Iris pigment epithelial cell (primary cell): ENCODE measurements around the gene GORASP2.

Experiments
- DNase-seq: peaks from one replicate; pipeline ENCODE4 v3.0.0-alpha.2; 2011; ENCODE audit warnings: low read depth

GORASP2 gene

DNA sequence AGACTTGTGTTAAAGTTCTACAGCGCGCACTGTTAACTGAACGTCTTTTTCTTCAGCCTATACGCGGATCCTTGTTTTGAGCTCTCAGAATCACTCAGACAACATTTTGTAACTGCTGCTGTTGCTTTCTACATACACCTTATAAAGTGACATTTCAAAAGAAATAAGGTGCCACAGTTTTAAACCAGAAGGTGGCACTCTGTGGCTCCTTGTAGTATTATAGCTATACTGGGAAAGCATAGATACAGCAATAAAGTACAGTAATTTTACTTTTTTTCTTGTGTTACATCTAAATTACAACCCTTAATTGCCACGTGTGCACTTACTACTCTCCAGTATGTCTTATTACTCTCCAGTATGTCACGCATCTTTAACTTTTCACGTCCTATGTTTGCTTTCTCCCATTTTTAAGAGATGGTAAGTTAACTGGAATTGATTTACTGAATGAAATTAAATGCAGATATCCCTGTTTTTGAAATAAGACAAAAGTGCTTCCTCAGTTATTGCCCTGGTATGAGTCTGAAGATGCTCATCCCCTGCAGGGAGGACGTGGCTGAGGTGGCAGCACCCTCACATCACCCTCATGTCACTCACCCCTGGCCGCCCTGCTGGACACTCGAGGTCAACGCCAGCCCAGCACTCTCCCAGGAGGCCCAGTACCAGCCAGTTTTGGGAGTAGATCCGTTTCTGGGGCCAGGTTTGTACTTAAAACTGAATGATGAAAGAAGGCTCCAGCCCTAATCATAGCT is 37.8 kb downstream of the GORASP2 start:
- no peak for DNase-seq

DNA sequence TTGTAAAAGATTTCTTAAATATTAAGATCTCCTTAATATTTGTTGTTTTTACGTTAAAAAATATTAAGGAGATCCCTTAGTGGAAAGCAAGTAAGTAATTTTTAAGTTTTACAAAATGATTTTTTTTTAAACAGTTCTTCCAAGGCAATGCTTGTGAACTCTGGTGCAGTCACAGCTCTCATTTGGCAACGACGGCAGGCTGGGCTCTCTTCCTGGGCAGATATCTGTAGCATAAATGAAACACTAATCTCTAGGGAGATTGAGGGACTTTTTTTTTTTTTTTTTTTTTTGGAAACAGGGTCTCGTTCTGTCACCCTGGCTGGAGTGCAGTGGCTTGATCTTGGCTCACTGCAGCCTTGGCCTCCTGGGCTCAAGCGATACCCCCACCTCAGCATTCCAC is 38.5 kb downstream of the GORASP2 start:
- no peak for DNase-seq

DNA sequence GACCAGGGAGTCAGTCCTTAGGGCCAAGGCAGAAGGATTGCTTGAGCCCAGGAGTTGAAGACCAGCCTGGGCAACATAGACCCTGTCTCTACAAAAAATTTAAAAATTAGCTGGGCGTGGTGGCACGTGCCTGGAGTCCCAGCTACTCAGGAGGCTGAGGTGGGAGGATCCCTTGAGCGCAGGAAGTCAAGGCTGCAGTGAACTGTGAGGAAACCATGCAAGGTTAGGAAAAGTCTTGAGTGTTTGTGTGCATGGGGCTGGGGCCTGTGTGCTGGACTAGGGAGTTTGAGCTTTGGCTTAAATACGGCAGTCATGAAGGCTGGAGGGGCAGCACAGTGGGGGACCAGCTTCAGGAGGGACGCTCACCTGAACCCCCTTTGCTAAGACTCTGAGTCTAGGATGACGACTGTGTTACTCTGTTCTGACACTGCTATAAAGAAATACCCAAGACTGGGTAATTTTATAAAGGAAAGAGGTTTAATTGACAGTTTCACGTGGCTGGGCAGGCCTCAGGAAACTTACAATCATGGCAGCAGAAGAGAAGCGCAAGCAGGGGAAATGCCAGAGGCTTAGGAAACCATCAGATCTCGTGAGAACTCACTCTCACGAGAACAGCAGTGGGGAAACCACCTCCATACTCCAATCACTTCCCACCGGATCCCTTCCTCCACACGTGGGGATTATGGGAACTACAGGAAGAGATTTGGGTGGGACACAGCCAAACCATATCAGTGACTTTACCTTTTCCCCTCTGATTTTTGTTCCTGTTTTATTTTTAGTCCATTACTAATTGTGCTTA is 39.4 kb downstream of the GORASP2 start:
- DNase-seq = no peak

DNA sequence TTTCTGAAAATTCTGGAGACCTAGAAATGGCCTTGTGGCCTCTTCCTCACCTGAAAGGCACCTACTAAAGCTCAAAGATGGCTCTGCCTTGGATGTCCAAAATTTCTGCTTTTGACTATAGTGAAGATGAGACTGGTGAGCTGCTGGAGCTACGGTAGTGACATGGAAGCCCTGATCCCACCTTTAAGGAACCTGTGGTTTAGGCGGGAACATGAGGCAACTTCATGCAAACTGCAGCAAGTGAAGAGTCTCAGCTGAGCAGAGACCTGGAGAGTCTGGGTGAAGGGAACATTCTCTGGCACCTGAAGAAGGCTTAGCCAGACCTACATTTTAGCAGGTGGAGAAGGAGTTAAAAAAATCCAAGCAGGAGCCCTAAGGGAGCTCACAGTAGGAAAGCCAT is 40.0 kb downstream of the GORASP2 start:
- DNase-seq = no peak

DNA sequence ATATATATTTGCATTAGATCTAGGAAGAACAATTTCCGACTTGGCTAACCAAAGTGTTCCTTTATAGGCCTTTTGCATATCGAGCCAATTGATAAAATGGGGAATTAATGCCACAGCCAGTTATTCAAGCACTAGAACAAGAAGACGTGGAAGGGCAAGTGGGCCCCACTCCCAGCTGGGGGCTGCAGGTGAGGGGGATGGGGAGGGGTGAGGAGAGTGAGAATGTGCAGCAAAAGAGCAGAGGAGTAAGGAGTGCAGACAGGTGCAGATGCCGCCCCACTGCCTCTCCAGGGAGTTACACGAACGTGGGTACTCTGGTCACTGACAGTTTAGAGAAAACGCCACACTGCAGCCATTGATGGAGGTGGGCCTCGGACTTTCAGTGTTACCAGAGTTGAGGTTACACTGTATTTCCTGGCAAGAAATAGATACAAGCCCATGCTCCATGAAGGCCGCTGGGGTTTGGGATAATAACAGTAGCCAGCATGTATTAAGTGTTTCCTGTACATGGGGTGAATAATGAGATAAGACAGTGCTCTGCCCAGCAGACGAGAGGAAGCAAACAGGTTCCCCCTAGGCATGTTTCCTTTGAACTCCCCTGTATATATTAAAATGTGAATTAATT is 40.9 kb downstream of the GORASP2 start:
- DNase-seq = no peak

DNA sequence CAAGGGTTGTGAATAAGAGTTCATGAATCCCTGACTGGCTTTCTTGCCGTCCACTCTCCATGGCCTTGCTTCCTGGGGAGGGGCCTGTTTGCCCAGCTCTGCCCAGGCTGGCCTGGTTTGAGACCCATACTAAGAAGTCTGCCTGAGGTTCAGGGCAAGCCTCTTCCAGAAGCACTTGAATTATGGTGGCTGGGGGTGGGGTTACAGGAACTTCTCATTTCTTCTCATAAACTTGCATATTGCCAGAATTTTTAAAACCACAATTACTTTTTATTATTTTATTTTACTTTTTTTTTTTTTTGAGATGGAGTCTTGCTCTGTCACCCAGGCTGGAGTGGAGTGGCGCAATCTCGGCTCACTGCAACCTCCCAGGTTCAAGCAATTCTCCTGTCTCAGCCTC is 42.0 kb downstream of the GORASP2 start:
- DNase-seq = no peak

DNA sequence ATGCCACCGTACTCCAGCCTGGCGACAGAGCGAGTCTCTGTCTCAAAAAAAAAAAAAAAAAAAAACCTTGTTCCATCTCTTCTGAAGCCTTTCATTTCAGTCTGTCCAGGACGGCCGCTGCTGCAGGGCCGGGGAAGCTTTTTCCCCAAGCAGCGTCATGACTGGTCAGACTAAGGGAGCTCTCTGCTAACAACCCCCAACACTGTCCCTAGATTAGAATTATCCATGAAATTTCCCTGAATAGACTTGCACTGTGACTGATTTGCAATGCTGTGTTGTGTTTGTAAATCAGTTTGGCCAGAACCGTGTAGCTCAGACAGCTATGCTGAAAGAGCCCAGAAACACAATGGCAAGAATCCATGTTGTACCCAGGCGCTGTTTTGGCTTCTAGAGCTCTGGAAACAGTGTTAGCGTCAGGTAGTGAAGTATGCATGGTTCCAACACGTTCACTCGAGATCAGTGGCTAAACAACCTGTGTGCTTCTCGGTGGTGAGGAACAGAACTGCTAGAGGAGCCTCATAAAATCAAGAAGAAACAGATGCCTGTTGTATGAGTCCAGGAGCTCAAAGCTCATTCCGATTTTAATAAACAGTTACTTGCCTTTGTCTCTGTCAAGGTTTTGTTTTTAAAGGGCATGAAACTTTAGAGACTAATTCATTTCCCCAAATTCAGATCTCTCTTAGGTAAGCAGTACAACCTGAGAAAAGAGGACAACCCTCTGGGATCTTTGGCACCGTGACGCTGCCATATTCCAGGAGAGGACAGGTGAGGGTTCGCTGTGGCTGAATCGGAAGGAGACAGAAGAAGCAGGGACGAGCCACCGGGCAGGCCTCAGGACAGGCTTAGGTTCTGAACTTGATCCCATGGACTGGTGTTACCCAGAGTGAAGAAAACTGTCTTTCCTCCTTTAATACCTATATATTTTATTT is 43.5 kb downstream of the GORASP2 start:
- no peak for DNase-seq

DNA sequence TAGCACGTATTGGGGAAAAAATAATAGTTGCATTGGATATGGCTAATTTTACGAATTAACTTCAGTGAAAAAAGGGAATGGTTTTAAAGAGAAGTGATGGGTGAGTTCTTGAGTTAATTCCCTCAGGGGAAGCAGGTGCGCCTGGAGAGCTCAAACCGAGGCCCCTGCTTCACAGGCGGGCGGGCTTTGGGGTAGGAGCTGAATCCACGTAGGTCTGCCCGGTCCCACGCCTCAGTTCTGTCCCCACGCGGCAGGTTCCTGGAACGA is 44.1 kb downstream of the GORASP2 start:
- no peak for DNase-seq

DNA sequence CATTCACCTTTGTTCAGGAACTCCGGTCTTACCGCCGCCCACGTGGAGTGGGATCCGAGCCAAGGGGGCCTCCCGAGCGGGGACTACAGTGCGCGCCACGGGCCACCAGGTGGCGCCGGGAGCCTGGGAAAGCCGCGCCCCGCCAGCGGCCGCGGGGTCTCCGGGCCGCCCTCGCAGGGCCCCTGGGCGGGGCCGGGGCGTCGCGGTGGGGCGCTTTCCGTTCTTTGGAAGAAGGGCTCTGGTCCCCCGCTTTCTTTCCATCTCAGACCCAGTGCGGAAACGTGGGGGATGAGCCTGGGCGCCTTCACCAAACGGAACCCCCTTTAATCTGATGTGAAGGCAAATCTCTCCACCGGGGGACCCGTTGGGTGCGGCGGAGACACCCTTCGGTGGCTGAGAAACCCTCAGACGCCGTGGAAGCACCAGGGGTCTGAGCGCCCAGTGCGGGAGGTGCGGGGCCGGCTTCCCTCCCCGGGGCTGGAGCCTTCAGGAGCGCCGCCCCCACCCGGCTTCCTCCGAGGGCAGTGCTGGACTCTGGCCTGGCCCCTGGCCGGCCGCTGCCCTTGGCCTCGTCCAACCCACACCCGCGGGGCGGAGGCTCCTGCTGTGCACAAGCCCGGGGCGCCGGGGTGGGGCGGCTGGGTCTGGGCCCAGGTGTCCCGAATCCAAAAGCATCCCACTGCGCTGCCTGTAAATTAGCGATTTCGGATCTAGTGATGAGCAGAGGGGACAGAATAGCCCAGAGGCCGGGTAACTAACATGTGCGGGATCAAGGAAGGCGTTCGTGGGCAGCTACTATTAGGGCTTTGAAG is 44.6 kb downstream of the GORASP2 start:
- peak; percentile 69 for DNase-seq

DNA sequence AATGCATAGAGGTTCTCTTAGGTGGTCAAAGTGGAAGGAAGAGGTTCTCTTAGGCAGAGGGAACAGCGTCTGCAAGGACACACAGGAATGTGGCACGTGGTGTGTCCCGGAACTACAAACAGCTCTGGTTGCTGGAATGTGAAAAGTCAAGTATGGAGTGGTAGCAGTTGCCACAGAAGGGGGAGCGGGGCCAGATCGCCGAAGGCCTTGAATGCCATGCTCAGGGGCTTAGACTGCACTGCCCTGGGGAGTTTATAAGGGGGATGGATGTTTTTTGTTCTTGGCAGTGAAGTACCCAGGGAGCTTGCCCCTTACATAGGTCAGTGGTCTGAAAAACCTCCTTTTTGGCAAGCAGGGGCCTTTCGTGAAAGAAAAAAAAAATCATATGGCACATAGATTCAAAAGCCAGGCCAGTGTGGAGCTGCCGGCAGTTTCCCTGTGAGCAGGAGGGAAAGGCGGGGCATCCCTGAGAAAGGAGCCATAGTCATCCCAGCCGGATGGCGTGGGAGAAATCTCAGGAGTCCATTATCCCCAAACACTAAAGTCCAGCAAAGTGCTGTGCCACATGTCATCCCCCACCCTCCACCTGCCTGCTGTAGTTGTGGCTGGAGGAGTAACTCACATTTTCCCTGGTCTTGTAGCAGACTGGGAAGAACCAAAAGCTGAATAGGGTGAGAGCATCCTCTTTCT is 45.4 kb downstream of the GORASP2 start:
- no peak for DNase-seq

DNA sequence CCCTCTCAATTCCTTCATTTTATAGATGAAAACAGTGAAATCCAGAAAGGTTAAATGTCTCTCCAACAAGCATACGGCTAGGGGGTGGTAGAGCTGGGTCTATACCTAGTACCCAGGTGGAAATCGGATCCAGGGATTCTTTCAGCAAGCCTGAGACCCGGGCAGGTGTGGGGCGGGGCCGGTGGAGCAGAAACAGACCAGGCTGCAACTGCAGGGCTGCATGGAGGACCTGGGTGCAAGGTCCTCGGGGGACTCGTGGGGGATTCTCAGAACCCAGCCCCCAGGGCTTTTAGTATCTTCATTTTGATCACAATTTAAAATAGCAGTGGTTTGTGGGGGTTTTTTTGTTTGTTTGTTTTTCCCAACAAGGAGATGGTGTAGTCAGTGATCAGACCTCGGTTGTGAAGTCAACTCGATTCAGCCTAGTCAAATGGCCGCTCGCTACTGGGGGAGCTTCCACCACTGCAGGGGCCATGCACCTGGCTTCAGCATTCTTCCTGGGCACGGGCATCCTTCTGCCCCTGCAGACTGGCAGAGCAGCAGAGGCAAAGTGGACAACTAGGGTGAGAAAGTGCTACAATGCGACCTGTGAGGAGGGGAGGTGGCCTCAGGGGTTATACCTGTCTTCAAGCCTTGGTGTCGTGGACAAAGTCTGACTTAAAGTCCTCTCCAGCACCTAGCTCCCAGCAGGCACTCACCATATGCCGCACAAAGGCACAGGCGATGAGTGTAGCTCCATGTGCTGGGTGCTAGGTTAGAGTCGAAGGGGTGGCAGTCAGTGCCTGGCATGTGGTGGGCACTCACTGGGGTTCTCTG is 46.3 kb downstream of the GORASP2 start:
- no peak for DNase-seq

DNA sequence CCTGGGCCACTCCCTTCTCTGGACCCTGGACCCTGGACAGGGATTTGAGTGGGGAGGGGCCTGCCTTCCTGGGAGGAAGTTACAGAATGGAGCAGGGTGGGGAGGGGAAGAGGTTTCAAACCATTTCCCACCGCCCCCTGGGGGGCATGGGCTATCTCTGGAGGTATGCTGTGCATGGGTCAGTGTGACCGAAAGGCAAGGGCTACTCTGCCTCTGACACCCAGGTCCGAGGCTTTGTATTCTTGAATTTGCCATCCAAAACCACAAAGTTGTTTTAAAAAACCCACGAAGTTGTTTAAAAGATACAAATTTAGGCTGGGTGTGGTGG is 46.9 kb downstream of the GORASP2 start:
- DNase-seq = no peak

DNA sequence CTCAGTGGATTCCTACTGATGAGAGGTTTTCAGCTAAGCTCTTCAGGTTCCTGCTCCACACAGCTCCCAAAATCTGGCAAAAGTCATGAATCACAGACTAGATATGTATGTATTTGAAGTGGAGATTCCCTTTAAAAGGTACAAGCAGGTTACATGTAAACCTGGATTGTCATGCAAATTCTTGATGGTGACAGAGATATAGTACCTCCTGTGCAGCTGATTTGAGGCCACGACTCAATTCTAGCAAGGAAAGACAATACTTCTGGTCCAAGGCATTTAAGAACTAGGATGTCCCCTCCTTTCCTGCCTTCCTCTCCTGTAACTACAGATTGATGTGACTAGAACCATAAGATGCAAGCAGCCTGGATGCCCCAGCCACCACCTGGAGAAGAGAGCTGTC is 55.0 kb downstream of the GORASP2 start:
- DNase-seq = no peak

DNA sequence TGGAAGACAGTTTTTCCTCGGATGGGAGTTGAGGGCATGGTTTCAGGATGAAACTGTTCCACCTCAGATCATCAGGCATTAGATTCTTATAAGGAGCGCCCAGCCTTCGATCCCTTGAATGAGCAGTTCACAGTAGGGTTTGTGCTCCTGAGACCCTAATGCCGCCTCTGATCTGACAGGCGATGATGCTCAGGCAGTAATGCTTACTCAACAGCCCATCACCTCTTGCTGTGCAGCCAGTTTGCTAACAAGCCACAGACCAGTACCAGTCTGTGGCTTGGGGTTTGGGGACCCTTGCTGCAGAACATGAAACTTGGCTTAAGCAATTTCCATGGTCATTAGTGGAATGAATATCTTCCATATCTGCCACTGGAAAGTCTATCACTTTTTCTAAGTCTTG is 56.4 kb downstream of the GORASP2 start:
- DNase-seq = no peak

DNA sequence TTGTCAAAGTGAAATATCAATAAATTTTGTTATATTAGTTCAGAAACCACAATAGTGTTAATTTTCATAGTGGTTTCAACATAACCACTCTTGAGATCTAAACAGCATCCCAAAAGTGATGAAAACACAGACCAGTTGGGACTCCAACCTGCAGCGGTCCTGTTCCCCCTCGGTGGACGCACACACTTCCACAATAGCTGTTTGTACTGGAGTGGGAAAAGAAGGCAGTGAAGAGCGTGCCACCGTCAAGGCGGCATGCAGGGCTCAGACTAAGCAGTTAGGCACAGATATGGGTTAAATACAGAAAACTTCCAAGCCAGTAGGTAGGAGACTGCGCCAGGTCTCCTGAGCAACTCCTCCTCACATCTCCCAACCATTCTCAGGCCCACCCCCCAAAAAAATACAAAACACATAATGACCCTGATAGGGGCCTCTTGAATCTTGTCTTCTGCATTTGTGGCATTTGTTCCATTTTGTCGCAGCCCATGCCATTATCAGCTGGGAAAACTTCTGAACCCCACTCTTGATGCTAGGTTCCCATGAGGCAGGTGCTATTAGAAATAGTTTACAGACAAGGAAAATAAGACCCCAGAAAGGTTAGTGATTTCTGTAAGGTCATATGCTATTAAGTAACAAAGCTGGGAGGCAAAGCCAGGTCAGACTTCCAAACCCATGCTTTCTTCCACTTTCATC is 57.7 kb downstream of the GORASP2 start:
- no peak for DNase-seq

DNA sequence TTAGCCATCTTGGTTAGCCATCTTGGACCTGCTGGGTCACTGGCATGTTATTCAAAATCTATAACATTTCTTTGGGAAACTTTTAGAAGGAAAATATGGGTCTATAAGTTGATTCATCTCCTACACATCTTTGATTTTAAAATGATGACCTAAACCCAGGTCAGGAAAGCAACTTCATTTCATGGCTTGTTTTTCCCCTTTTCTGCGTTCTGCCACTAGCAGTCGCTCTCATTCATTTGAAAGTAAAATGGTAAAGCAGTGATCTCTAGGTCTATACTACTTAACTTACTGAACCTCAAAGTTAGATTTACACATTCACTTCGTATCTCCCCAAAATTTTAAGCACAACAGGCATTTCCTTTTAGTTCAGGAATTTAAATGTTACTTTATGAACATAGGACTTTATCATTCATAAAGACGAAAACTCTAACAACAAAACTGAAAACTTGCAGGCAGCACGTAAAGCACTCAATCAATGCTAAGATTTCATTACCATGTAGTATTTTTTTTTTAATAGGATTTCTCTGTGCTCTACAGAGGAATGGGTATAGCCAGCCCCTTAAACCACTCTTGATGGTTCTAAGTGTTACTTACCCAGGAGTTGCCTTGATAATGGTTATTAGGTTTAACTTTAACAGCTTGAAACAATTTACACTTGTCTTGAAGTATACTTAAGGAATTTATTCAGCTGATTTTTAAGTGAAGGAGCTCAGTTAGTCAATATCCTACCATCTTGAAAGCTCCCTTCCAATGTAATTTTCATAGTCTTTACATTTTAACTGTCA is 62.5 kb downstream of the GORASP2 start:
- DNase-seq = no peak

DNA sequence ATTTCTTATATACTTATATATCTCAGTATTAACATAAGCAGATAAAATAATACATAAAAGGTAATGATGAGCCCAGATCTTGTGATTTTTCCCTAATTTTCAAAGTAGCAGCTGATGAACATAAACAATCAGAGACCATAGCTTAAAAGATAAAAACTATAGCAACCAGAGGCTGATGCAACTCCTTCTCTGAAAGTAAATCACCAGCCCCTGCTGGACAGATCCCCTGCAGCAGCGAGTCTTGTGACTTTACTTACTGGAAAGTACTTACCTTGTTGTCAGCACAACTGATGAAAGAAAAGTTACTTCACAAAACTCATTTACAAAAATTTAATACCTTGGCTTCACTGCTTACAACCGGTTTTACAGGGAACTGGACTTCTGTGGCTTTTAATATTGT is 67.3 kb downstream of the GORASP2 start:
- DNase-seq = peak; percentile 37

DNA sequence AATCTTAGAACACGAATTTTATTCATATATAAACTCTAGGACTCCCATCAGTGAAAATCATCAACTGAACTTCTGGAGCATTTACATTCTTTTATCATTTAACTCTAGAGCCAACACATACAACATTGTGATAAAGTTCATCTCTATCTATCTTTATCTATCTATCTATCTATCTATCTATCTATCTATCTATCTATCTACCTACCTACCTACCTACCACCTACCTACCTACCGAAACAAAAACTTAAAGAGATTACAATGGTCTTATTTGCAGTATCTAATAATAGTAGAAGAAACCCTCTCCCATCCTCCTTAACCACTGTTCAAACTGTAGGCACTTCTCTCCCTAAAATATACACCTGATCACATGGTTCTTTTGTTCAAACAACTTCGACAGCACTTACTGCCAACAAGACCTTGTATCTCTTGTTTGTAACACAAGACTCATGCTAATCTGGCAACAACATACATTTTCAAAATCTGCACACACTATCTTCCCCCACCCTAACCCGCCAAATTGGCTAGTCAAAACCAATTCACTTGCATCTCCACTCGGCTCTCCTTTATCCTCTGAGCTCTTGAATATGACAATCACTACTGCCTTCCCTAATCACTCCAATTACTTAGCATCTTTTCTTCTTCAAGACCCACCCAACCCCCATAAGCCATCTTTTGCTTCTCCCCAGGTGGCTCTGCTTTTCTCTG is 69.0 kb downstream of the GORASP2 start:
- DNase-seq = no peak
